SK-N-SH treated with all-trans-retinoic acid at 6 μM for 48 hours (cell line): Measurements from ENCODE around the gene FAM217A.

Source experiments
- ATAC-seq: fragments of 200-7000 bp; cut with Tn5 transposase; 3 replicates; pipeline ENCODE4 v1.9.1; 2020; ENCODE audit warnings: mild to moderate bottlenecking, moderate library complexity
- ARNTL ChIP-seq: fragments of 450-650 bp; formaldehyde crosslinking; IDR thresholded peaks from 2 replicates; pipeline ENCODE4 v1.5.0; 2020; ENCODE audit warnings: low read depth, mild to moderate bottlenecking, moderate library complexity, borderline replicate concordance
- BACH2 ChIP-seq: fragments of 250-450 bp; sonication (Bioruptor Pico); IDR thresholded peaks from 2 replicates; pipeline ENCODE4 v1.9.0; 2021; ENCODE audit warnings: mild to moderate bottlenecking, borderline replicate concordance
- ESRRG ChIP-seq: fragments of 250-450 bp; sonication (Bioruptor Pico); IDR thresholded peaks from 2 replicates; pipeline ENCODE4 v1.6.1; 2021; ENCODE audit warnings: mild to moderate bottlenecking
- GLIS3 ChIP-seq: fragments of 250-450 bp; sonication (Bioruptor Pico); IDR thresholded peaks from 2 replicates; pipeline ENCODE4 v1.5.0; 2020; ENCODE audit warnings: mild to moderate bottlenecking, moderate library complexity
- OSR1 ChIP-seq: fragments of 250-450 bp; sonication (Bioruptor Pico); IDR thresholded peaks from 2 replicates; pipeline ENCODE4 v1.8.0; 2022; ENCODE audit warnings: moderate library complexity, mild to moderate bottlenecking, inconsistent platforms
- RARB ChIP-seq: fragments of 250-450 bp; sonication (Bioruptor Pico); IDR thresholded peaks from 2 replicates; pipeline ENCODE4 v1.8.0; 2021; ENCODE audit warnings: mild to moderate bottlenecking, moderate library complexity
- SNAI2 ChIP-seq: fragments of 250-450 bp; sonication (Bioruptor Pico); IDR thresholded peaks from 2 replicates; pipeline ENCODE4 v1.5.0; 2020; ENCODE audit warnings: mild to moderate bottlenecking, moderate library complexity
- TCF4 ChIP-seq: fragments of 250-450 bp; sonication (Bioruptor Pico); IDR thresholded peaks from 2 replicates; pipeline ENCODE4 v1.8.0; 2021; ENCODE audit warnings: mild to moderate bottlenecking, moderate library complexity, borderline replicate concordance
- TOX ChIP-seq: fragments of 250-450 bp; sonication (Bioruptor Pico); IDR thresholded peaks from 2 replicates; pipeline ENCODE4 v1.8.0; 2021; ENCODE audit warnings: mild to moderate bottlenecking, moderate library complexity, borderline replicate concordance
- ZC3H10 ChIP-seq: fragments of 250-450 bp; sonication (Bioruptor Pico); IDR thresholded peaks from 2 replicates; pipeline ENCODE4 v1.5.1; 2021; ENCODE audit warnings: mild to moderate bottlenecking, moderate library complexity
- ZFP3 ChIP-seq: fragments of 250-450 bp; sonication (Bioruptor Pico); IDR thresholded peaks from 2 replicates; pipeline ENCODE4 v1.5.0; 2020; ENCODE audit warnings: mild to moderate bottlenecking, moderate library complexity
- ZFP30 ChIP-seq: fragments of 450-650 bp; formaldehyde crosslinking; IDR thresholded peaks from 2 replicates; pipeline ENCODE4 v1.5.0; 2022; ENCODE audit warnings: mild to moderate bottlenecking, moderate library complexity
- ZNF565 ChIP-seq: fragments of 450-650 bp; formaldehyde crosslinking; conservative IDR thresholded peaks from 2 replicates; pipeline ENCODE4 v1.5.0; 2020; ENCODE audit warnings: low read depth, mild to moderate bottlenecking, moderate library complexity
- ZNF70 ChIP-seq: fragments of 450-650 bp; formaldehyde crosslinking; IDR thresholded peaks from 2 replicates; pipeline ENCODE4 v1.5.0; 2020; ENCODE audit warnings: mild to moderate bottlenecking, moderate library complexity
- ZNF8 ChIP-seq: fragments of 450-650 bp; formaldehyde crosslinking; IDR thresholded peaks from 2 replicates; pipeline ENCODE4 v1.5.0; 2020; ENCODE audit warnings: mild to moderate bottlenecking, moderate library complexity
- TF ChIP-seq, protein P1 (sequence below): fragments of 250-450 bp; sonication (Bioruptor Pico); IDR thresholded peaks from 2 replicates; pipeline ENCODE4 v1.5.1; 2021; ENCODE audit warnings: mild to moderate bottlenecking, moderate library complexity
- TF ChIP-seq, protein P2 (sequence below): fragments of 250-450 bp; sonication (Bioruptor Pico); IDR thresholded peaks from 2 replicates; pipeline ENCODE4 v1.8.0; 2021; ENCODE audit warnings: low read depth, mild to moderate bottlenecking, moderate library complexity, borderline replicate concordance
- TF ChIP-seq, protein P3 (sequence below): fragments of 250-450 bp; sonication (Bioruptor Pico); IDR thresholded peaks from 2 replicates; pipeline ENCODE4 v1.5.1; 2020; ENCODE audit warnings: low read depth, mild to moderate bottlenecking, moderate library complexity
- TF ChIP-seq, protein P4 (sequence below): fragments of 250-450 bp; sonication (Bioruptor Pico); IDR thresholded peaks from 2 replicates; pipeline ENCODE4 v1.5.0; 2020; ENCODE audit warnings: mild to moderate bottlenecking, moderate library complexity
- TF ChIP-seq, protein P5 (sequence below): fragments of 250-450 bp; sonication (Bioruptor Pico); IDR thresholded peaks from 2 replicates; pipeline ENCODE4 v1.8.0; 2020; ENCODE audit warnings: mild to moderate bottlenecking, moderate library complexity, borderline replicate concordance

FAM217A gene, protein sequence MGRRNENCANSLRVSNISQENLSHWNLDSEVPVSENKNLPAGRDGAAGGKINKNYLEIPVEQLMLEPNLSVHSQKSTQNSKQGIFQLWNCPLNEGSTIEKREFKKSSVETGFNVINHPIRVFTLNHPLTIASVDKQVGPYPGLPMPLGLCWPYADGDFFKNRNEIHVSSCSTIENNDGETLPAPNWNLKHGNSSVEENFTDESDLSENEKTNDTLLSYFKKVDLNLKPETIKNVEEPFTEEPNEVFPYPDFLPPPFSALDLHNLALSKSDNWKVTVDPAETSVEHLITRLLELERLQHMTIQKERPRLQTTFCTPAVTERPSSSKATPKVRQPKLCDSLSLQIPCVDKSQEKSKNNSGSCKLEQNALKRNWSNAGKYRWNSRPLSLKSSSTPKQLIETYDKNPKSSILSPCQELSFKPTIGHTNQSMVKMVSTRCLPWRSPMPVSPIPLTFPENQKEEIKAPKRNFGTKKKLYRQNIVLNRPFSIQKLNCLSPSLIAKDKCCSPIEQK

DNA sequence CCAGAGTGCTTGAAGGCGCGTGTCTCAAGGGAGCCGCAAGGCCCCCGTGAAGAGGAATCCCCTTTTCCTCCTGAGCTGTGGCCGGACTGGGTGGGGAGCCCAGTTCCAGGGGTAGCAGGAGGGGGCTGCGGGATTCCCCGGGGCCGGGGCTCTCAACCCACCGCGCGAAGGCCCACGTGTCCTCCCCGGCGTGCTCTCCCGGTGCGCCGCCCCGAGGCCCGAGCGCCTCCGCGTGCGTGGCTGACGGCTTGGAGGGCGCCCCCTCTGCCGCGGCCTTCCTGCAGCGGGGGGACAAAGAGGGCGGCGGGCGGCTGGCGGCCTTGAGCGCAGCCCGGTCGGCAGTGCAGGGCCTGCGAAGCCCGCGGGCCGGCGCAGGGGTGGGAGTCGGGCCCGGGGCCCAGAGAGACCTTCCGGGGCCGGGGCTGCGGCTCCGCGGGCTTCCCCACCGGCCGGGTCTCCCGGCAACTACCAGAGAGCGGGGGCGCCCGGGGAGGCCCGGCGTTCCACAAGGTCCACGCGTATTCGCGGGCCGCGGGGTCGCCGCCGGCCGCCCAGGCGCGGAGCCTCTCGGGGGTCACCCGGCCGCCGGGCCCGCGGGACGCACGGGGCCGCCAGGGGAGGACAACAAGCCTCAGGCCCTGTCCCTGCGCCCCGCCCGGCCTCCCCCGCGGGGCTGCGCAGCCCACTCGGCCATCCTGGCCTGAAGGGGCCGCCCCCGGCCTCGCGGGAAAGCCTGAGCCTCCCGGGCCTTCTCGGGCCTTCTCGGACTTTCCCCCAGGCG lies at the start of gene FAM217A:
TSS of gene FAM217A (minus strand) at position 447 of the 781 bp plus-strand sequence. CDS start 1,723 bp downstream, outside the sequence.
- TF ChIP-seq GLIS3 (CRISPR knock-in tag) (no peak), ZNF565 (CRISPR knock-in tag) (no peak), OSR1 (CRISPR knock-in tag) (no peak), ESRRG (no peak), RARB (CRISPR knock-in tag) (no peak), ZFP30 (no peak), BACH2 (CRISPR knock-in tag) (no peak), ZNF8 (CRISPR knock-in tag) (no peak), ZC3H10 (CRISPR knock-in tag) (no peak)
- TF ChIP-seq, protein P1, sequence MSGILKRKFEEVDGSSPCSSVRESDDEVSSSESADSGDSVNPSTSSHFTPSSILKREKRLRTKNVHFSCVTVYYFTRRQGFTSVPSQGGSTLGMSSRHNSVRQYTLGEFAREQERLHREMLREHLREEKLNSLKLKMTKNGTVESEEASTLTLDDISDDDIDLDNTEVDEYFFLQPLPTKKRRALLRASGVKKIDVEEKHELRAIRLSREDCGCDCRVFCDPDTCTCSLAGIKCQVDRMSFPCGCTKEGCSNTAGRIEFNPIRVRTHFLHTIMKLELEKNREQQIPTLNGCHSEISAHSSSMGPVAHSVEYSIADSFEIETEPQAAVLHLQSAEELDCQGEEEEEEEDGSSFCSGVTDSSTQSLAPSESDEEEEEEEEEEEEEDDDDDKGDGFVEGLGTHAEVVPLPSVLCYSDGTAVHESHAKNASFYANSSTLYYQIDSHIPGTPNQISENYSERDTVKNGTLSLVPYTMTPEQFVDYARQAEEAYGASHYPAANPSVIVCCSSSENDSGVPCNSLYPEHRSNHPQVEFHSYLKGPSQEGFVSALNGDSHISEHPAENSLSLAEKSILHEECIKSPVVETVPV (CRISPR knock-in tag), result no peak
- no peak for ATAC-seq

DNA sequence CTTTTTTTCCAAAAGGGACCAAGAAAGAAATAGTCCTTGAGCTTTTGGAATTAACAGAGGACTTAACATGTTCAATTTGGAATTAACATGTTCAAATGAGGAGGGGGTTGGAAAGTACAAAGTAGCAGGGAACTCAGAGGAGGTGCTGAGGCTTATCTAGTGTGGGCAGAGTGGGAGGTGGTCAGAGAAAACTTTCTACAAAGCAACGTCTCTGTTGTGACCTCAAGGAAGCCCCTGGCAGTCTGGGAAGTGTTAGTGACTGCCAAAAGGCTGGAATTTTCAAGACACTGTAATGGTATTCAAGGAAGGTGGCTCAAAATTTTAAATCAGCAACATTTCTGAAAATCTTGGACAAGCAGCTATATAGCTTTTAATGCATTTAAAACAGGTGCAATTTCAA lies 49.1 kb upstream of the FAM217A start:
- no peak for ATAC-seq
- TF ChIP-seq, protein P2, sequence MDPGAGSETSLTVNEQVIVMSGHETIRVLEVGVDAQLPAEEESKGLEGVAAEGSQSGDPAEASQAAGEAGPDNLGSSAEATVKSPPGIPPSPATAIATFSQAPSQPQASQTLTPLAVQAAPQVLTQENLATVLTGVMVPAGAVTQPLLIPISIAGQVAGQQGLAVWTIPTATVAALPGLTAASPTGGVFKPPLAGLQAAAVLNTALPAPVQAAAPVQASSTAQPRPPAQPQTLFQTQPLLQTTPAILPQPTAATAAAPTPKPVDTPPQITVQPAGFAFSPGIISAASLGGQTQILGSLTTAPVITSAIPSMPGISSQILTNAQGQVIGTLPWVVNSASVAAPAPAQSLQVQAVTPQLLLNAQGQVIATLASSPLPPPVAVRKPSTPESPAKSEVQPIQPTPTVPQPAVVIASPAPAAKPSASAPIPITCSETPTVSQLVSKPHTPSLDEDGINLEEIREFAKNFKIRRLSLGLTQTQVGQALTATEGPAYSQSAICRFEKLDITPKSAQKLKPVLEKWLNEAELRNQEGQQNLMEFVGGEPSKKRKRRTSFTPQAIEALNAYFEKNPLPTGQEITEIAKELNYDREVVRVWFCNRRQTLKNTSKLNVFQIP (CRISPR knock-in tag), result no peak
- TF ChIP-seq TOX, result no peak
- no peak for TF ChIP-seq BACH2 (CRISPR knock-in tag)

DNA sequence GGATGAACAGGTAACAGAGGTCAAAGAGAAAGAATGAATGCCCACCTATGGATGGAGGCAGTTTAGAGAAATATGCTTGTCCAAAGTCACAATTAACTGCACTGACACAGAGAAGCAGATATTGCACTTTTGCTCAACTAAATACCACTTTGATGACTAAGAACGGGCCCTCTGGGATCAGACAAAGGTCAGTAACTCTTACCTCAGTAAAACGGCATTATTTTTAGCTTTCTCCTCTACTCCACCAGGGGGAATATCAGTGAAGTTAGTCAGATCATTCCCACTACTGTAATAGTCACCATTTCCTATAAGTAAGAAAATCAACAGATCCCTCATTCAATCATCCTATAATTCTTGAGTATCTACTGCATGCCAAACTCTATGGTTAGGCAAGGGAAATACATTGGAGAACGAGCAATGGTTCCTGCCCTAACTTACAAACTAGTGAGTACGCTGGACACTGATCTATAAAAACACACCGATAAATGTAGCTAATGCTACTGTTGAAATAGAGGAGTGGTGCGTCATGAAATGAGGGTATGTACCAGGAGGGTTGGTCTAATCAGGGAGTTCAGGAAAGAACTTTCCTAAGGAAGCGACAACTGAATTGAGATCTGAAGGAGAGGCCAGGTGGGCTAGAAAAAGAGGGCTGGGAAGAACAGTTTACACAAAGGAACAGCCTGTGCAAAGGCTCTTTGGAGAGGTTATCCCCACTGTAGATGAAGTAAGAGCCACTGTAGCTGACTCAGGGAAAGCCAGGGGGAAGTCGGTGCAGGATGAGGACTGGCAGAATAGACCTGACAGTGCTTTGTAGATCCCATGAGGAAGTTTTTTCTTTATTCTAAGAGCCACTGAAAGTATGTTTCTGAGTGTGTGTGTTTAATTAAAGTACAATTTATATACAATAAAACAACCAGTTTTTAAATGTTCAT lies 47.3 kb upstream of the FAM217A start:
- peak; percentile 99 for ATAC-seq
- TF ChIP-seq ZNF70 (CRISPR knock-in tag) (no peak), ZNF565 (CRISPR knock-in tag) (no peak), BACH2 (CRISPR knock-in tag) (no peak), ZFP30 (no peak), GLIS3 (CRISPR knock-in tag) (no peak), OSR1 (CRISPR knock-in tag) (no peak), ESRRG (no peak), ZFP3 (CRISPR knock-in tag) (no peak), TCF4 (CRISPR knock-in tag) (no peak), RARB (CRISPR knock-in tag) (no peak), SNAI2 (CRISPR knock-in tag) (no peak), ARNTL (CRISPR knock-in tag) (no peak)
- TF ChIP-seq, protein P3, sequence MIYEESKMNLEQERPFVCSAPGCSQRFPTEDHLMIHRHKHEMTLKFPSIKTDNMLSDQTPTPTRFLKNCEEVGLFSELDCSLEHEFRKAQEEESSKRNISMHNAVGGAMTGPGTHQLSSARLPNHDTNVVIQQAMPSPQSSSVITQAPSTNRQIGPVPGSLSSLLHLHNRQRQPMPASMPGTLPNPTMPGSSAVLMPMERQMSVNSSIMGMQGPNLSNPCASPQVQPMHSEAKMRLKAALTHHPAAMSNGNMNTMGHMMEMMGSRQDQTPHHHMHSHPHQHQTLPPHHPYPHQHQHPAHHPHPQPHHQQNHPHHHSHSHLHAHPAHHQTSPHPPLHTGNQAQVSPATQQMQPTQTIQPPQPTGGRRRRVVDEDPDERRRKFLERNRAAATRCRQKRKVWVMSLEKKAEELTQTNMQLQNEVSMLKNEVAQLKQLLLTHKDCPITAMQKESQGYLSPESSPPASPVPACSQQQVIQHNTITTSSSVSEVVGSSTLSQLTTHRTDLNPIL (CRISPR knock-in tag), result no peak
- TF ChIP-seq, protein P4, sequence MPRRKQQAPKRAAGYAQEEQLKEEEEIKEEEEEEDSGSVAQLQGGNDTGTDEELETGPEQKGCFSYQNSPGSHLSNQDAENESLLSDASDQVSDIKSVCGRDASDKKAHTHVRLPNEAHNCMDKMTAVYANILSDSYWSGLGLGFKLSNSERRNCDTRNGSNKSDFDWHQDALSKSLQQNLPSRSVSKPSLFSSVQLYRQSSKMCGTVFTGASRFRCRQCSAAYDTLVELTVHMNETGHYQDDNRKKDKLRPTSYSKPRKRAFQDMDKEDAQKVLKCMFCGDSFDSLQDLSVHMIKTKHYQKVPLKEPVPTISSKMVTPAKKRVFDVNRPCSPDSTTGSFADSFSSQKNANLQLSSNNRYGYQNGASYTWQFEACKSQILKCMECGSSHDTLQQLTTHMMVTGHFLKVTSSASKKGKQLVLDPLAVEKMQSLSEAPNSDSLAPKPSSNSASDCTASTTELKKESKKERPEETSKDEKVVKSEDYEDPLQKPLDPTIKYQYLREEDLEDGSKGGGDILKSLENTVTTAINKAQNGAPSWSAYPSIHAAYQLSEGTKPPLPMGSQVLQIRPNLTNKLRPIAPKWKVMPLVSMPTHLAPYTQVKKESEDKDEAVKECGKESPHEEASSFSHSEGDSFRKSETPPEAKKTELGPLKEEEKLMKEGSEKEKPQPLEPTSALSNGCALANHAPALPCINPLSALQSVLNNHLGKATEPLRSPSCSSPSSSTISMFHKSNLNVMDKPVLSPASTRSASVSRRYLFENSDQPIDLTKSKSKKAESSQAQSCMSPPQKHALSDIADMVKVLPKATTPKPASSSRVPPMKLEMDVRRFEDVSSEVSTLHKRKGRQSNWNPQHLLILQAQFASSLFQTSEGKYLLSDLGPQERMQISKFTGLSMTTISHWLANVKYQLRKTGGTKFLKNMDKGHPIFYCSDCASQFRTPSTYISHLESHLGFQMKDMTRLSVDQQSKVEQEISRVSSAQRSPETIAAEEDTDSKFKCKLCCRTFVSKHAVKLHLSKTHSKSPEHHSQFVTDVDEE (CRISPR knock-in tag), result no peak
- TF ChIP-seq, protein P1 (CRISPR knock-in tag), result no peak
- TF ChIP-seq, protein P2 (CRISPR knock-in tag), result no peak
- TF ChIP-seq, protein P5, sequence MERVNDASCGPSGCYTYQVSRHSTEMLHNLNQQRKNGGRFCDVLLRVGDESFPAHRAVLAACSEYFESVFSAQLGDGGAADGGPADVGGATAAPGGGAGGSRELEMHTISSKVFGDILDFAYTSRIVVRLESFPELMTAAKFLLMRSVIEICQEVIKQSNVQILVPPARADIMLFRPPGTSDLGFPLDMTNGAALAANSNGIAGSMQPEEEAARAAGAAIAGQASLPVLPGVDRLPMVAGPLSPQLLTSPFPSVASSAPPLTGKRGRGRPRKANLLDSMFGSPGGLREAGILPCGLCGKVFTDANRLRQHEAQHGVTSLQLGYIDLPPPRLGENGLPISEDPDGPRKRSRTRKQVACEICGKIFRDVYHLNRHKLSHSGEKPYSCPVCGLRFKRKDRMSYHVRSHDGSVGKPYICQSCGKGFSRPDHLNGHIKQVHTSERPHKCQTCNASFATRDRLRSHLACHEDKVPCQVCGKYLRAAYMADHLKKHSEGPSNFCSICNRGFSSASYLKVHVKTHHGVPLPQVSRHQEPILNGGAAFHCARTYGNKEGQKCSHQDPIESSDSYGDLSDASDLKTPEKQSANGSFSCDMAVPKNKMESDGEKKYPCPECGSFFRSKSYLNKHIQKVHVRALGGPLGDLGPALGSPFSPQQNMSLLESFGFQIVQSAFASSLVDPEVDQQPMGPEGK (CRISPR knock-in tag), result no peak
